ENCODE measurements around the gene UBE2R2.
"Not testable (repeated sequence)": the region's sequence is repeated elsewhere in the genome, so short reads cannot be mapped to it uniquely, and the experiment has no call there.

The UBE2R2 gene

DNA sequence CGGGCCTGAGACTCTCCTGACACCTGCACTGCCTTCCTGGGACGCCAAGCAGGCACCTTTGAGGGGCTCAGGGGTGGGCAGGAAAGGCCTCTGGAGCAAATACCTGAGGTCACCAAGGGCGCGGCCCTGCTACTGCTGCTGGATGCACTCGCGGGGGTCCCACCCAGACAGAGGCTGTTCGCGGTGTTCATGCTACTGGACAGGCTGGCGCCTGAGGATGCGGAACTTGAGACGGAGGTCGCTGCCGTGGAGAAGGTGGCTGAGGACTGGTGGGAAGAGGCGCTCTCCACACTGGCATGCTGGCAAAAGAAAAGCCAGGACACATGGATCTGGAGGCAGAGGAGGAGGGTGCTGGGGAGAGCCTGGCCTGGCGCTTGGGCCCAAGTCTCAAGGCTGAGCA, 110.7 kb downstream of the UBE2R2 start:
- no peak for DNase-seq (ENCODE audit: low spot score)

DNA sequence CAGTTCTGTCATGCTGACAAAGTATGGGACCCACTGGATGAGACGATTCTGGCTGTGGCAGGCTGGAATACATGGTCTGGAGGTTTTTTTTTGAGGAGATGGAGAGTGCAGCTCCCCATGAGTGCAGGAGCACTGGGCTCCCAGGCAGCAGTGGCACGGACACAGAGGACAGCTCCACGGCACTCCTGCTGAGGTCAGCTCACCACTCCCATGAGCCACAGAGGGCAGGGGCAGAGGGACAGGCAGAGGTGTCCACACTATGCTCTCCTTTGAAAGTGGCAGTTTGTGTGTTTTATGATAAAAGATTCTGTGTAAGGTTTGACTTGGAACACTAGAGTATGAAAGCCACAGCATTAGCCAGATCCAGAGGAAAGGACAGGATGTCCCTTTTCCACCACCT, 114.4 kb downstream of the UBE2R2 start:
- no peak for DNase-seq (ENCODE audit: low spot score)

DNA sequence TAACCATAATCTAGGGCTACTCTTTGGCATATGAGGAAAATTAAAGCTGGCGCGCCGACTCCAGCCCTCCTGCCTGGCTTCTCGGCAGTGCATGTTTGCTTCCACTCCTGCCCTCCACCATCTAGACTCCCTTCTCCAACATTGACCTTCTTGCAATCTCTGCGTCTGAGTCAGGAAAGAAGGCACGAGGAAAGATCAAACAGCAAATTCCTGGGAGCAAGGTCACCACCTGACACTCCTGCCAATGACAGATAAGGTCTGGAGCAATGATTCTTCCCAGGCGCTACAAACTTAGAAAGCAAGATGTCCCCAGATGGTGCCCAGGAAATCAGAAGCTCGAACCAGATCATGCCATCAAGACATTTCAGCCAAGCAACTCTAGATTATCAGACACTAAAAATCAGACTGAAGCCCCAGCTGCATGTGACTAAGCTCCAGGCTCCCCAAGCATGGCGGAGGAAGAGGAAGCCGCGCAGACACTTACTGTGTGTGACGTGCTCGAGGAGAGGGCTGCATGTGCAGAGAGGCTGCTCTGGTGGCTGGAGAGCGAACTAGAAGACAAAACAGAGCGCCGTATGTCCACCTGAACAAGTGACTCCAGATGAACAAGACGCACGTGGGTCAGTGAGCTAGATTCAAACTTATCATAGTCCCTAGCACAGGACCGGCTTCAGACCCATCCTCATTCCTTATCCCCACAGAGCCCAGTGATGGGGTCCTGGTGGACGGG, 115.3 kb downstream of the UBE2R2 start:
- DNase-seq (ENCODE audit: low spot score) = no peak

DNA sequence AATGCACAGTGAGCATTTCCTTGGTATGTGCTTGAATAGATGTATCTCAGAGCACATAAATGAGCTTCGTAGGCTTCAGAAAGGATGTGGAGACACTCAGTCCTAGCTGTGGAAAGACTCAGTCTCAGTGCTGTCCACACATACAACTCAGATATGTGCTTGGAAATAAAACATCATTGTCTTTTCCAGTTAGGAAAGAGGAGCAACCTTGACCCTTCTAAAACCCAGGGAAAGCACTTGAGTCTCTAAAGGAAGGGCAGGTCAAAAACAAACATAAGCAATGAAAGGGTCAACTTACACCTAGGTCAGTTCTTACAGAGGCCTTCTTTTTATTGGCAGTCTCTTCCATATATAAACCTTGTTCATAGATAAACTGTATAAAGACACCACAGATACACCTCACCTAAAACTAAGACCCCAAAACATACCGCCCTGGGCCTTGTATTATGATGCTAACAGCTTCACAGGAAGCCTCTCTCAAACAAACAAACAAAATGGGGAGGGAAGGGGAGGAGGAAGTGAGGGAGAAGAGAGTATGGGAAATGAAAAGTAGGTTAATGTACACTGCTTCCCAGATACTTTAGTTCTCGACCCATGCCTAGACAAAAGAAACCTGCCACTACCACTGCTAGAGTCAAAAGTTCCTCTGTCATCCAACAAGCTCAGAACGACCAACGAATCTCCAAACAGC, 117.4 kb downstream of the UBE2R2 start:
- no peak for DNase-seq (ENCODE audit: low spot score)

DNA sequence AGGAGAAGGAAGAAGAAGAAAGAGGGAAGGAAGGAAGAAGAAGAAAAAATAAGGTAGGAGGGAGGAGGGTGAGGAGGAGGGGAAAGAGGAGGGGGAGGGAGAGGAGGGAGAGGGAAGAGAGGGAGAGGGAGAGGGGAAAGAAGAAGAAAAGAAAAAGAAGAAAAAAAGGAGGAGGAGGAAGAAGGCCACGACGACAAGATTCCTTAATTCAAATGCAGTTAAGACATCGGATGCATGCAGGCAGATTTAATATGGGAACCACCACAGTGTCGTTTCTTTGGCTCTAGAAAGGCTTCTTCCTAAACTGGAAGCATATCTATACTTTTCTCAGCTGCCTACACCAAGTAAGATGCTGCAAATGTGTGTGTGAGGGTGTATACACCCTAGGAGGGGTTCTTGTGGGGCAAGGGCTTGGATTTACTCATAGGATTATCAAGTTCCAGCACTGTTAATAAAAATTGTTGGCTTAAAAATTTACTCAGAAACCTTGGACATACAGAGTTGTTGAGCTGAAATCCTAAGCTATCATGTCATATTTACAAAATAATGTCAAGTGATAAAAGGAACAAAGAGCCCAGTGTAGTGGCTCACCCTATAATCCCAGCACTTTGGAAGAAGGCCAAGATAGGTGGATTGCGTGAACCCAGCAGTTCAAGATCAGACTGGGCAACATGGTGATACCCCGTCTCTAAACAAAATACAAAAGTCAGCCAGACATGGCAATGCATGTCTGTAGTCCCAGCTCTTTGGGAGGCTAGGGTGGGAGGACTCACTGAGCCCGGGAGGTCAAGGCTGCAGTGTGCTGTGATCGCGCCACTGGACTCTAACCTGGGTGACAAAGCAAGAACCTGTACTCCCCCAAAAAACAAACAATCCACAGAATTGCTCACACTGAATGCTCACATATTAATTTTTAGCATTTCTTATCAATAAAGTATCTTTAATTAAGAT, 123.2 kb downstream of the UBE2R2 start:
- no peak for DNase-seq (ENCODE audit: low spot score)

DNA sequence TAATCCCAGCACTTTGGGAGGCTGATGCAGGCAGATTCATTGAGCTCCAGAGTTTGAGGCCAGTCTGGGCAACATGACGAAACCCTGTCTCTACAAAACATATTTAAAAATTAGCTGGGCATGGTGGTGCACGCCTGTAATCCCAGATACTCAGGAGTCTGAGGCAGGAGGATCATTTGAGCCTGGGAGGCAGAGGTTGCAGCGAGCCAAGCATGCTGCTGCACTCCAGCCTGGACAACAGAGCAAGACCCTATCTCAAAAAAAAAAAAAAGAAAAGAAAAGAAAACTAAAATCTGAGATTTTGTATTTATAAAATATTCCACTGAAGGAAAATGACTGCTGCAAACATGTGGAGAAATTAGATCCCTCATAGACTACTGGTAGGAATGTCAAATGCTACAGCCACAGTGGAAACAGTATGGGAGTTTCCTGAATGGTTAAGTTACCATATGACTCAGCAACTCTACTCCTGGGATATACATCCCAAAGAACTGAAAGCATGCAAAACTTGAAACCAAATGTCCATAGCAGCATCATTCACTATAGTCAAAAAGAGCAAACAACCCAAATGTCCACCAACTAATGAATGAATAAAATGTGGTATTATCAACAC, 125.6 kb downstream of the UBE2R2 start:
- peak; percentile 54 for DNase-seq (ENCODE audit: low spot score)

DNA sequence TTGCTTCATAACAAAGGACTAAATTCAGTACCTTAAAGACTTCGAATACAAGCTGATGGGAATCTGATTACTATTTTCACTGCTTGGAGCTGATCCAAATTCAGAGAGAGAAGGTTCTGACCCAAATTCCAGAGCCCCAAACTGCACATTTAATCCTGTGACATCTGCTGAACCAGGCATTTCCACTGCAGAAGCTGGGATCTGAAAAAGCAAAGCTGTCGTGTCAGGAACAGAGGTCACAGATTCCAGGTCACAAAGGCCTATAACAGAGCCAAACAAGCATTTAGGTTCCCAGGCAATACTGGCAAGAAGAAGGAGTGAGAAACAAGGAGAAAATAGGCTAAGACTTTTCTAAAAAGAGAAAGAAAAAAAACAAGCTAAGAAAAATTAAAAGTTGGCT, 126.4 kb downstream of the UBE2R2 start:
- DNase-seq (ENCODE audit: low spot score) = no peak

DNA sequence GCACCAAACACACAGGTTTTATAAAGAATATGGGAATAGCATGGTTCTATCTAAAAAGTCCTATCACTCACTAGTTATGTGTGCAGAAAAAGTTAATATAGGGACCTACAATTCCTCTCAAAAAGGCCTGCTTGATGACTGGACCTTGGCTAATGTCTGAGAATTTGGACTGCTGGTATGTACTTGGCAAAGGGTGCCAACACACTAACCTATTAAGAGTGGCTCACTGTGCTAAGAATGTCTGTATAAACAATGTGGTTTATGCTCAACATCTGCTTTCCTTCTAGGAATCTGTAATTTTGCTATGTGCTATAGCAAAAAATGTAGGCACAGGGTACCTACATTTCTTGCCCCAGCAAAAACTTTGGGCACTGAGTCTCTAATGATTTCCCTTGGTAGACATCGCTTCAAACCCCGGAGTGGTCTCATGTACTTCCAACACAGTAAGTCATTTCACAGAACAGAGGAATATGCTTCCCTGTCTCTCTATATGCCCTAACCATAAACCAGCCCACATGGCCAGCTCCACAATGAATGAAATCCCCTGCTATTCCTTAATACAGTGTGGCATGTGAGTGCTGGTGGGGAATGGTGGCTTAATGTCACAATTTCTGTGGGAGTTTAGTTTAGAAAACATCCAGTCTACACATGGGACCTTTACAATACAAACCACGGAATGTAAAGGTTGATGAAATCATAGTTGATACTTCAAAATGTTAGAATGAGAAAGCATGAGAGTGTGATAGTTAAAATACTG, 130.0 kb downstream of the UBE2R2 start:
- DNase-seq (ENCODE audit: low spot score) = peak; percentile 88

DNA sequence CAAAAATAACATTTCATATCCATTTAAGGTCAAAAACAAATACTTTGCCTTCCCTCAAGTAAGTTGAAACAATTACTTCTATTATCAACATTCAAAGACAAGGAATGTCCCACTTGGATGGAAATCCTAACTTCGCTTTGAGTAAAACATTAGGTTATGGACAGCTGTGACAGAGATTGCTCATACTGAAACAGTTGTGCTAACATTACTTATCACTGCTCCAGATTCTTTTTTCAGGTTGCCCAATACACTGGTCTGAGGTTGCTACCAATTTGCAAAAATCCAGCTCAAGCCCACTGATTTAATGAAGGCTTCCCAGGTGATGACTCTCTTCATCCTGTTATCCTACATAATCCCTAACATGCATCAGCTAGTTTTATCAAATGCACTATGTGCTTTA, 133.4 kb downstream of the UBE2R2 start:
- no peak for DNase-seq (ENCODE audit: low spot score)

DNA sequence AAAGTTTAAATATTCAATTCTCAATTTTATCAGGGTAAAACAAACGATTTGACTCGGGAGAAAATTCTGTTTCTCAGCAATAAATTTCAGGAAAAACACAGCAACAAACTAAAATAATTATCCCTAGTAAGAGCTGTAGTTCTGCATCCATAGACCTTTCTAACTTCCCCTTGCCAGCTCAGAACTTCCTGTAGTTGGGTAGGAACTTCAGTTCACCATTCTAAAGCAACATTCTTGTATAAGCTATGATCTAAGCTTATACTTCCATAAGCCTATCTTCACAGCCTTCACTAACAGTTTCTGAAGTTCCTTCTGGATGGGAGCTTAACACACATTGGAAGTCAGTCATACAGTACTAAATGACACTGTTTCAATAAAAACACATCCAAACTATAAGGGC, 135.1 kb downstream of the UBE2R2 start:
- DNase-seq (ENCODE audit: low spot score) = no peak

DNA sequence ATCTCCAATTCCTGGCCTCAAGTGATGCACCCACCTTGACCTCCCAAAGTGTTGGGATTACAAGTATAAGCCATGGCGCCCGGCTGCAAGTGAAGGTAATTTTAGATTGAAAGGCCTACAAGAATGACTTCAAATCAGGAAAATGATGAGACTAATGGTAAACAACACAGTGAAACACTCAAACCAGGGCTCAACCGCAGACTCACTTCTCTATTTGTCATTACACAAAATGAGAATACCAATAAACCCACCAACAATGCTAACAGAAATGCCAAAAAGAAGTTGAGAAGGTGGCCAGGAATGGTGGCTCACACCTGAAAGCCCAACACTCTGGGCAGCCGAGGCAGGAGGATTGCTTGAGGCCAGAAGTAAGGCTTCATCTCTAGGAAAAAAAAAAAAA, 139.6 kb downstream of the UBE2R2 start:
- DNase-seq (ENCODE audit: low spot score) = no peak

DNA sequence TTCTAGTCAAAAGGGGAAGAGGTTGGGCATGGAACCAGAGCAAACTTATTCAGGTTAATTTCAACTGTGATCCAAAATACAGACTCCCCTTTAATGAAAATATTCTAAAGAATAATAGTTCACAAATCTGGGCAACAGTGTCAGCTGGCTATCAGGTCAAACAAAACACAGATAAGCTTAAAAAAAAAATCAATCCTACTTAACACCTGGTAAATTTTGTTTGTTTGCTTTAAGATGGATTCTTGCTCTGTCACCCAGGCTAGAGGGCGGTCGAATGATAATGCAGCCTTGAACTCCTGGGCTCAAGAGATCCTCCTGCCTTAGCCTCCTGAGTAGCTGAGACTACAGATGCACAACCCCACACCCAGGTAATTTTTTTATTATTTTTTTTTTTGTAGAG, 142.8 kb downstream of the UBE2R2 start:
- DNase-seq (ENCODE audit: low spot score) = no peak

DNA sequence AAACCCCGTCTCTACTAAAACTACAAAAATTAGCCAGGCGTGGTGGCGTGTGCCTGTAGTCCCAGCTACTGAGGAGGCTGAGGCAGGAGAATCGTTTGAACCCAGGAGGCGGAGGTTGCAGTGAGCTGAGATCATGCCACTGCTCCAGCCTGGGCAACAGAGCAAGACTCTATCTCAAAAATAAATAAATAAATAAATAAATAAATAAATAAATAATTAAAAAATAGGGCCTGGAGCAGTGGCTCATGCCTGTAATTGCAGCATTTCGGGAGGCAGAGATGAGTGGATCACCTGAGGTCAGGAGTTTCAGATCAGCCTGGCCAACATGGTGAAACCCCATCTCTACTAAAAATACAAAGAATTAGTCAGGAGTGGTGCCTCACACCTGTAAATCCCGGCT, 145.5 kb downstream of the UBE2R2 start:
- not testable (repeated sequence) for DNase-seq (ENCODE audit: low spot score)

DNA sequence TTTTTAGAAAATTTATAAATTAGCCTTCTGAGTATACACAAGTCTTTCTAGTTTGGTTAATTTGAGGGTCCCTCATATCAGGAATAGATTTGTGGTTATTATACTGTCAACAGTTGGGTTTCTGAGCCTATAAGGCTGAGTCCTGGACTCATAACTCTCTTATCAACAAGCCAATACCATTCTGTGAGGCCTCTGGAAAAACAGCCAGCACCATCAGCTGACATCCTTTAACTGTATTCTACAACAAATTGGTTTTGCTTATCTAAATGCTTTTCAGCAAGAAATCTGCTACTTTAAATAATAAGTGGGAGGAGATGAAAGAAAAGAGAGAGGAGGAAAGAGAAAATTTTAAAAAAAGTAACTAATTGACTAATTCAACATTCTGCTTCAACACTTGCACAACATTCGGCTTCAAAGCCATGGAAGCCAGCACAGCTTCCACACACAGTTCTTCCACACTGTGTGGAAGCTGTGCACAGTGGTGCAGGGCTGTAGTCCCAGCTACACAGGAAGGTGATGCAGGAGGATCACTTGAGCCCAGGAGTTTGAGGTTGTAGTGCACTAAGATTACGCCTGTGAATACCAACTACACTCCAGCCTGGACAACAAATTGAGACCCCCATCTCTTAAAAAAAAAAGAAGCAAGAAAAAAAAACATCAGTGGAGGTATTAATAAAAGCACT, 147.3 kb downstream of the UBE2R2 start:
- no peak for DNase-seq (ENCODE audit: low spot score)

Measured in GM03348 (cell line).